HG03039 (cell line): Measurements from ENCODE around the gene MPP3.
"Not testable (repeated sequence)": the region's sequence is repeated elsewhere in the genome, so short reads cannot be mapped to it uniquely, and the experiment has no call there.

Source experiments
- ATAC-seq: cut with Tn5 transposase; IDR thresholded peaks from one replicate; pipeline ENCODE4 v1.9.1; 2021; ENCODE audit warnings: mild to moderate bottlenecking, moderate library complexity; ENCODE audit not compliant: unreplicated experiment

Gene MPP3

GRCh38 chr17:43832976-43833829 is at the start of gene MPP3:
Gene MPP3 (minus strand): TSS chr17:43833146. CDS start chr17:43831906, 1,240 bp downstream.
- ATAC-seq = no peak

GRCh38 chr17:43881758-43882505 is 49.0 kb upstream of the MPP3 start:
- ATAC-seq = no peak

GRCh38 chr17:43881181-43881580 is 48.2 kb upstream of the MPP3 start:
- no peak for ATAC-seq

- ATAC-seq = no peak
Measured at GRCh38 chr17:43880420-43880991, 47.6 kb upstream of the MPP3 start.

GRCh38 chr17:43879723-43880419 is 46.9 kb upstream of the MPP3 start:
- no peak for ATAC-seq

GRCh38 chr17:43878260-43879175 is 45.6 kb upstream of the MPP3 start:
- no peak for ATAC-seq

- ATAC-seq = no peak
Measured at GRCh38 chr17:43877451-43878155, 44.7 kb upstream of the MPP3 start.

- no peak for ATAC-seq
Measured at GRCh38 chr17:43877031-43877430, 44.1 kb upstream of the MPP3 start.

GRCh38 chr17:43875476-43876147 is 42.7 kb upstream of the MPP3 start:
- ATAC-seq = no peak

- ATAC-seq = no peak
Measured at GRCh38 chr17:43874293-43874692, 41.3 kb upstream of the MPP3 start.

- ATAC-seq = no peak
Measured at GRCh38 chr17:43873815-43874214, 40.9 kb upstream of the MPP3 start.

GRCh38 chr17:43873091-43873490 is 40.1 kb upstream of the MPP3 start:
- no peak for ATAC-seq

- no peak for ATAC-seq
Measured at GRCh38 chr17:43871946-43872690, 39.2 kb upstream of the MPP3 start.

GRCh38 chr17:43869031-43869430 is 36.1 kb upstream of the MPP3 start:
- ATAC-seq = not testable (repeated sequence)

GRCh38 chr17:43868226-43868994 is 35.5 kb upstream of the MPP3 start:
- no peak for ATAC-seq

GRCh38 chr17:43864161-43864984 is 31.4 kb upstream of the MPP3 start:
- ATAC-seq = no peak

GRCh38 chr17:43861960-43862359 is 29.0 kb upstream of the MPP3 start:
- no peak for ATAC-seq
